ENCODE results near the gene KCNK7. TPM values are rescaled to one million over a fixed set of nuclear protein-coding genes. Genes with fewer than 3 reads are reported as not detected.

KCNK7 gene
- total RNA-seq, 1 experiment from 2014 or later, result 1.8 TPM

DNA sequence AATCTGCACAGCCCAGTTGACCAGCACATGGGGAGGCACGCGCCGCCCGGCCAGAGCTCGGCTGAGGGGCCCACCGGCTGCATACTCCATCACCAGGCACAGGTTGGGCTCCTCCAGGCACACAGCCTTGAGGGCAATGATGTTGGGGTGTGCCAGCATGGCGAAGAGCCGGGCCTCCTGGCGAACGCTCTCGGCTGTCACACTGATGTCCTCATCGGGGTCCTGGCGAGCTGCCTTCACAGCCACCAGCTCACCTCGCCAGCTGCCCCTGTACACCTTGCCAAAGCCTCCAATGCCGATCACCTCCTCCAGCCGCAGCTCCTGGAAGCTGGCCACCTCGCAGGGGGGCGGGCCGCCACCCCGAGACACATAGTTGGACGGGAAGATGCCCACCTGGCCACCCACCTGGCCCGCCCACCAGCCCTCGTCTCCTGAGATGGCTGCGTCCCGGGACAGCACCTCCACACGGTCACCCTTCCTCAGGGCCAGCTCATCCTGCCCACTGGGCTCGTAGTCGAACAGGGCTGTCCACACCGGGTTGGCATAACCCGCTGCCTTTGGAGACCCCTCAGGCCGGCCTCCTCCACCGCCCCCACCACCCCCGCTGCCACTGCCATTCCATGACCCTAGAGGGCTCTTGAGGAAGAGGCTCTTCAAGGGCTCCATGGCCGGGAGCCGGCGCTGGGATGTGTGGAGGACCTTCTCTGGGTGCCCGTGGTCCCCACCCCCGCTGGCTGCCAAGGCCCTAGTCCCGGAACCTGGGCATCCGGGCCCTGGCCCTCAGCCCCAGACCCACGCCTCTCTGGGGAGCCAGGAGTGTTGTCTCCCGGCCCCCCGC, 17.7 kb upstream of the KCNK7 start:
- Histone ChIP-seq H4K20me1 (ENCODE audit: control insufficient read depth, insufficient read depth, insufficient read length) (no peaks in the 10 kb centered on the region), H2BK12ac (ENCODE audit: insufficient read length, low read depth, low read length) (no peak overlapping the region), H2AFZ (ENCODE audit: low read length) (no peak overlapping the region), H2AK5ac (ENCODE audit: insufficient read length, low read length) (no peak overlapping the region), H3K27ac (ENCODE audit: insufficient read length, low read depth, low read length) (no peak overlapping the region), H4K5ac (ENCODE audit: insufficient read length, low read depth, low read length) (no peak overlapping the region), H3K23me2 (ENCODE audit: insufficient read length, low read depth, low read length, poor library complexity, severe bottlenecking) (peaks cover 18% of the 10 kb centered on the region), H3K79me2 (ENCODE audit: insufficient read depth, low read length) (peaks cover 7% of the 10 kb centered on the region; the same call in 1 of the 2 replicates), H3K23ac (ENCODE audit: insufficient read length, low read depth, low read length) (no peak overlapping the region), H2BK15ac (ENCODE audit: low read depth, low read length) (no peak overlapping the region), H3K4me2 (ENCODE audit: insufficient read depth, insufficient read length, low read length) (peak overlapping the region; percentile 82), H3T11ph (ENCODE audit: low read length) (no peak overlapping the region), H2BK20ac (ENCODE audit: low read depth, low read length, poor library complexity, severe bottlenecking) (no peak overlapping the region), H2BK120ac (ENCODE audit: low read depth, low read length, poor library complexity, severe bottlenecking) (peak overlapping the region; percentile 53), H3K4me1 (ENCODE audit: insufficient read depth, low read length) (no peaks in the 10 kb centered on the region; the same call in none of the 2 replicates), H4K8ac (replicated peaks; ENCODE audit: insufficient read length, low read depth, low read length) (no peak overlapping the region), H3K9ac (ENCODE audit: extremely low read depth, insufficient read length, low read length) (no peak overlapping the region), H3K79me1 (ENCODE audit: insufficient read depth, low read depth, low read length, poor library complexity, severe bottlenecking) (peaks cover 3% of the 10 kb centered on the region), H3K56ac (ENCODE audit: insufficient read length, low read depth, low read length) (no peak overlapping the region), H4K91ac (ENCODE audit: insufficient read length, low read depth, low read length) (no peak overlapping the region), H3K4ac (ENCODE audit: low read depth, low read length) (no peak overlapping the region), H3K18ac (ENCODE audit: insufficient read length, low read depth, low read length) (peak overlapping the region; percentile 63), H3K27me3 (ENCODE audit: insufficient read depth, low read length) (no peaks in the 10 kb centered on the region), H3K9me3 (ENCODE audit: control insufficient read depth, low read depth, low read length) (no peaks in the 10 kb centered on the region), H2BK5ac (ENCODE audit: insufficient read length, low read length) (no peak overlapping the region), H3K14ac (ENCODE audit: insufficient read depth, low read length) (no peak overlapping the region; the same call in 1 of the 2 replicates)
- DNase-seq, result no peak
- TF ChIP-seq, protein P1, sequence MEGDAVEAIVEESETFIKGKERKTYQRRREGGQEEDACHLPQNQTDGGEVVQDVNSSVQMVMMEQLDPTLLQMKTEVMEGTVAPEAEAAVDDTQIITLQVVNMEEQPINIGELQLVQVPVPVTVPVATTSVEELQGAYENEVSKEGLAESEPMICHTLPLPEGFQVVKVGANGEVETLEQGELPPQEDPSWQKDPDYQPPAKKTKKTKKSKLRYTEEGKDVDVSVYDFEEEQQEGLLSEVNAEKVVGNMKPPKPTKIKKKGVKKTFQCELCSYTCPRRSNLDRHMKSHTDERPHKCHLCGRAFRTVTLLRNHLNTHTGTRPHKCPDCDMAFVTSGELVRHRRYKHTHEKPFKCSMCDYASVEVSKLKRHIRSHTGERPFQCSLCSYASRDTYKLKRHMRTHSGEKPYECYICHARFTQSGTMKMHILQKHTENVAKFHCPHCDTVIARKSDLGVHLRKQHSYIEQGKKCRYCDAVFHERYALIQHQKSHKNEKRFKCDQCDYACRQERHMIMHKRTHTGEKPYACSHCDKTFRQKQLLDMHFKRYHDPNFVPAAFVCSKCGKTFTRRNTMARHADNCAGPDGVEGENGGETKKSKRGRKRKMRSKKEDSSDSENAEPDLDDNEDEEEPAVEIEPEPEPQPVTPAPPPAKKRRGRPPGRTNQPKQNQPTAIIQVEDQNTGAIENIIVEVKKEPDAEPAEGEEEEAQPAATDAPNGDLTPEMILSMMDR (conservative IDR thresholded peaks at IDR 0.05), result no peak
- peaks cover 15 to 44% (median 41%) of the 10 kb centered on the region in 3 experiments; a peak in 6 of 7 replicates for H3K36me3 Mint-ChIP-seq (ENCODE audit: insufficient read depth in 1 of 3, low read depth in 3 of 3)
- H3K4me3 Mint-ChIP-seq, result peak overlapping the region; percentile 94 to 97
- peaks cover 17 to 24% of the 10 kb centered on the region in 2 experiments for H3K4me1 Mint-ChIP-seq
- H3K9me3 Mint-ChIP-seq, result no peaks in the 10 kb centered on the region
- H3K27me3 Mint-ChIP-seq (ENCODE audit: low read depth), result peaks cover 3% of the 10 kb centered on the region
- WGBS (ENCODE audit: extremely low coverage, insufficient read length, low lambda C conversion rate), result no CpG with 5 or more reads among the region's 43 CpGs
- H3K27ac Mint-ChIP-seq, result no peak overlapping the region
